HTR-8/SVneo (cell line): ENCODE measurements around the gene CYP4F22.
"Not testable (repeated sequence)": the region's sequence is repeated elsewhere in the genome, so short reads cannot be mapped to it uniquely, and the experiment has no call there.

Source experiments
- DNase-seq: peaks from one replicate; pipeline ENCODE4 v3.0.0; 2011; ENCODE audit warnings: low spot score, mixed read lengths; ENCODE audit not compliant: insufficient read length
- FAIRE-seq: peaks from 2 replicates; lab custom pipeline; 2011; peaks lifted over from hg19 to GRCh38; lab: Jason Lieb, UNC

CYP4F22 gene

DNA sequence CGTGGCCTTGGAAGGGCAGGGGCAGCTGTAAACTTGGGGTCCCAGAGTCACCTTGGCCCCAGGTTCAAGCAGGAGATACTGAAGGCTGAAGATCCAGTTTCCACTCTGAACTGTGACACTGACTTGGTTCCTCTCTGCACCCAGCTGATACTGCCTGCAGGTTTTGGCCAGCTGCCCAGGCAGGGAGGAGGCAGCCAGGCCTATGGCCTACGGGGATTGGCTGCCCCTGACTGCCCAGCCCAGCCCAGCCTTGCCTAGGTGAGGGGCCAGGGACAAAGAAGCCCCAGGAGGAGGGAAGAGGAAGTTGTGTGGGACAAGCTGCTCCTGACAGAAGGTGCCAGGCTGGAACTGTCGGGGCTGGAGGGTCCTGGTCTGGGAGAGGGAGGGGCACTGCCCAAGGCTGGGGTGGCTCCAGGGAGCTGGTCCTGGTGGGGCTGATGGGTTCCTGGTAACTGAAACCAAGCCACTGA, 55.0 kb downstream of the CYP4F22 start:
- FAIRE-seq, result no peak
- DNase-seq, result no peak

DNA sequence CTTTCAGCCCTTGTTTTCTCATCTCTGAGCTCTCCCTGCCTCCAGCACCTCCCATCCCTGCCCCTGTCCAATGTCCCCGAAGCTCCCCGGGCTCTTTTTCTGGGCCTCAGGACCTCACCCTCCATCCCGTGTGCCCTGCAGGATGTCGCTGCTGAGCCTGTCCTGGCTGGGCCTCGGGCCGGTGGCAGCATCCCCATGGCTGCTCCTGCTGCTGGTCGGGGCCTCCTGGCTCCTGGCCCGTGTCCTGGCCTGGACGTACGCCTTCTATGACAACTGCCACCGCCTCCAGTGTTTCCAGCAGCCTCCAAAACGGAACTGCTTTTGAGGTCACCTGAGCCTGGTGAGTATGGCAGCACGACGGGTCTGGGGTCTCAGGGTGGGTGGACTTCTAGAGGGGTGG, 55.6 kb downstream of the CYP4F22 start:
- DNase-seq (no peak), FAIRE-seq (no peak)

DNA sequence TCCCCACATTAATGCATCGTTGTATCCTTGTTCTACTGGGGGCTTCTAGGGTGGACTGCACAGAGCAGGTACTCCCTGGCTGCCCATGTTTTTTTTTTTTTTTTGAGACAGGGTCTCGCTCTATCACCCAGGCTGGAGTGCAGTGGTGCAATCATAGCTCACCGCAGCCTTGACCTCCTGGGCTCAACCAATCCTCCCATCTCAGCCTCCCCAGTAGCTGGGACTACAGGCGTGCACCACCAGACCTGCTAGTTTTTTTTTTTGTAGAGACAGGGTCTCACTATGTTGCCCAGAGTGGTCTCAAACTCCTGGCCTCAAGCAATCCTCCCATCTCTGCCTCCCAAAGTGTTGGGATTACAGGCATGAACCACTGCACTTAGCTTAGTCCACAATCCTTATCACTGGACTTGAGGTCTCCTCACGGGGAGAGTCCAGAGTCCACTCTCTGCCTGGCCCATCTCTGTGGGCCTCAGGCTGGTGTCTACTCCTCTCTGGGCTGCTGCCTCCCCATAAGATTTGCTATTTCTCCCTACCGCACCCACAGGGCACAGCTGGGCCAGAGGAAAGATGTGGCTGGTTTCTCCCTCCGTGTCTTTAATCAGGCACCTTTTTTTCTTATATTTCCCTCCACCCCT, 56.3 kb downstream of the CYP4F22 start:
- FAIRE-seq (no peak), DNase-seq (no peak)

DNA sequence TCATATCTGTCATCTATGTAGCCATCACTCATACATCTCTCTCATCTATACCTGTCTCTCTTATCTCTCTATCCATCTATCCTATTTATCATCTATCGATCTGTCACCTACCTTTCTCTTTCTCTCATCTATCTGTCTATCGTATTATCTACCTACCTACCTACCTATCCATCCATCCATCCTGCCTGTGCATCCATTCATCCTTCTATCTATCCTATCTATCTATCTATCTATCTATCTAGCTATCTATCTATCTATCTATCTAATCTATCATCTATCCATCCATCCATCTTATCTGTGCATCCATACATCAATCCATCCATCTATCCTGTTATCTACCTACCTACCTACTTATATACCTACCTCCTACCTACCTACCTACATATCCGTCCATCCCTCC, 62.1 kb downstream of the CYP4F22 start:
- no peak for FAIRE-seq

DNA sequence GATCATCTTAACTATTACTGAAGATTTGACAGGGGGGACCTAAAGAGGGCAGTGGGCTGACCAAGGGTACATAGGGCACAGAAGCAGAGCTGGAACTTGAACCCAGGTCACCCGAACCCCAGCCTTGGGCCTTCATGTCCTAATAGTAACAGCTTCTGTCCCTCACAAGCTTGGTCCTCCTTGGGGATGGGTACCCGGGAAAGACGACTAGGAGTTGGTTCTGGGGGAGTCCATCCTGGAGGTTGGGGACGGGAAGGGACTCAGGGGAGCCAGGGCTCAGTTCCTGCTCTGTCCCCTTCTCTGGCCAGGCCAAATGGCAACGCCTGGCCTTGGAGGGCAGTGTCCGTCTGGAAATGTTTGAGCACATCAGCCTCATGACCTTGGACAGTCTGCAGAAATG, 67.1 kb downstream of the CYP4F22 start:
- DNase-seq (no peak), FAIRE-seq (no peak)

More for the DNA sequence above, 62.1 kb downstream of the CYP4F22 start:
- no peak for DNase-seq

DNA sequence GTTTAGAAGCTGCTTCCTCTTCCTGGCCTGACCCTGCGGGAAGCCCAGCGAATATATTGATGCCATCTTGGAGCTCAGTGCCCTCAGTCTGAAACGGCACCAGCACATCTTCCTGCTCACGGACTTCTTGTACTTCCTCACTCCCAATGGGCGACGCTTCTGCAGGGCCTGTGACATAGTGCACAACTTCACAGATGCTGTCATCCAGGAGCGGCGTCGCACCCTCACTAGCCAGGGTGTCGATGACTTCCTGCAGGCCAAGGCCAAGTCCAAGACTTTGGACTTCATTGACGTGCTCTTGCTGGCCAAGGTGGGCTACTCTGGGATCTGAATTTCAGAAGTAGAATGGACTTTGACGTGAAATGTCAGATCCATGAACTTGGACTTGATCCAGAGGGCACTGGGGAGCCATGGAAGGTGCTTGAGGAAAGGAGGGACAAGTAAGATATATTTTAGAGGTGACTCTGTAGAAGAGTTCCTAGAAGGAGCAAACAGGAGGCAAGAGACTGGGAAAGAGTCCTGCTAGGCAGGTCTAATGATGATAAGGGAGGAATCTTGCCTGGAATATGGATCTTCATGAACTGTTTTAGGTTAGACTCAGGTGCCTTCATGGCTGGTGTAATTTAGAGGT, 68.3 kb downstream of the CYP4F22 start:
- no peak for DNase-seq
- no peak for FAIRE-seq

DNA sequence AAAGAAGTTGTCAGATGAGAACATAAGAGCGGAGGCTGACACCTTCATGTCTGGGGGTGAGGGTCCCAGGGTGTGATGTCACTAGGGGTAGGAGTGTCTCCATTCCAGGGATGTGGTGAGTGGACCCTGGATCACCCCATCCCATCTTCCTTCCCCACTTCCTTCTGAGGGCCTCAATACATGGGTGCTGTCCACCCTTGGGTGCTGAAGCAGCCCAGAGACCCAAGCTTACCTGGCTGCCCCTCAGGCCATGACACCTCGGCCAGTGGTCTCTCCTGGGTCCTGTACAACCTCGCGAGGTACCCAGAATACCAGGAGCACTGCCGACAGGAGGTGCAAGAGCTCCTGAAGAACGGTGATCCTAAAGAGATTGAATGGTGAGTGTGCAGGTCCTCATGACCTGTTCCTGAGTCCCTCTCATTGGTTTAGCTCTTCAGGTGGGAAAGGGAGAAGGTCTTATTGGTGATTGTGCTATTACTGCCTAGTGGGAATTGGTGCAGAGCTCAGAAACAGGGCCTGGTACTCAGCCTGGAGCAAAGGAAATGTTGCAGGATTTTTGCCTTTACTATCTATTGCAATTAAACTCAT, 69.0 kb downstream of the CYP4F22 start:
- DNase-seq (no peak), FAIRE-seq (no peak)

DNA sequence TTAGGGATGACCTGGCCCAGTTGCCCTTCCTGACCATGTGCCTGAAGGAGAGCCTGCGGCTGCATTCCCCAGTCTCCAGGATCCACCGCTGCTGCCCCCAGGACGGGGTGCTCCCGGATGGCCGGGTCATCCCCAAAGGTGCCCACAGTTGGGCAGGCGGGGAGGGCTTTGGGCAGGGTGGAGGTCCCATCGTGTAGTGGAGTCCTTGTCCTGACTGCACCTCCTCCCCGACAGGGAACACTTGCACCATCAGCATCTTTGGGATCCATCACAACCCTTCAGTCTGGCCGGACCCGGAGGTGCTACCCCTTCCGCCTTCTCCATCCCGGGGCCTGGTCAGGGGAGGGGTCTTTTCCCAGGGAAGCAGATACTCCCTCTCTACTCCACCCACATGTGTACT, 75.0 kb downstream of the CYP4F22 start:
- no peak for FAIRE-seq
- DNase-seq, result no peak

DNA sequence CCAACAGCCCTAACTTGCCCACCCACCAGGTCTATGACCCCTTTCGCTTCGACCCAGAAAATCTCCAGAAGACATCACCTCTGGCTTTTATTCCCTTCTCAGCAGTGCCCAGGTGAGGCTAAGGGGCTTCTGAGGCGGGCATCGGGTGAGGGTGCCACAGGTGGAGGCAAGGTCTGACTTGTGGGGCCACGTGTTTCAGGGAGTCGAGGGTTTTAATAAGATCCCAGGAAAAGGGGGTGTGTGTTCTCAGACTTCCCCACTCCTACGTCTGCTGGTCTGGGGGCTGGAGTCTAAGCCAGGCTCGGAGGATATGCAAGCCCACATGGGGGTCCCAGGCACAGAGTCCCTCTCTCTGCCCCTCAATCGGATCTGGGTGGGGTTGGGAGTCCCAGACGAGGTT, 75.8 kb downstream of the CYP4F22 start:
- FAIRE-seq, result no peak

DNA sequence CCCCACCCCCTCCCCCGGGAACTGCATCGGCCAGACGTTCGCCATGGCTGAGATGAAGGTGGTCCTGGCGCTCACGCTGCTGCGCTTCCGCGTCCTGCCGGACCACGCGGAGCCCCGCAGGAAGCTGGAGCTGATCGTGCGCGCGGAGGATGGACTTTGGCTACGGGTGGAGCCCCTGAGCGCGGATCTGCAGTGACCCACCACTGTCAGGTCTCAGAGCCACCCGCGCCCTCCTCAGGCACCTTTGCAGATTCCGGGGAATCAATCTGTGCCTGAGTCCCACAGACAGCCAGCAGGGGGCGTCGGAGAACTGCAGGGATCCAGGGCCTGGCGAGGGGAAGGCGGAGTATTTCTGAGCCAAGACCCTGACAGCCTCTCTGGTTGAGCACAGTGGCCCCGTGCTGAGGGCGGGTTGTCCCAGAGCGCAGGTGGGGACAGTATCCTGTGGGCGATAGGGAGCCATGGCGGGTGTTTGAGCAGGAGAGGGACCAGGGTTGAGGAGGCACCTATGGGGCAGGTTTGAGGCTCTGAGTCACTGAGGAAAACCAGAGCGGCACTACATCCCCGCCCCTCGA, 76.3 kb downstream of the CYP4F22 start:
- DNase-seq (peak; percentile 83), FAIRE-seq (no peak)

More for the DNA sequence above, 75.8 kb downstream of the CYP4F22 start:
- DNase-seq, result no peak

DNA sequence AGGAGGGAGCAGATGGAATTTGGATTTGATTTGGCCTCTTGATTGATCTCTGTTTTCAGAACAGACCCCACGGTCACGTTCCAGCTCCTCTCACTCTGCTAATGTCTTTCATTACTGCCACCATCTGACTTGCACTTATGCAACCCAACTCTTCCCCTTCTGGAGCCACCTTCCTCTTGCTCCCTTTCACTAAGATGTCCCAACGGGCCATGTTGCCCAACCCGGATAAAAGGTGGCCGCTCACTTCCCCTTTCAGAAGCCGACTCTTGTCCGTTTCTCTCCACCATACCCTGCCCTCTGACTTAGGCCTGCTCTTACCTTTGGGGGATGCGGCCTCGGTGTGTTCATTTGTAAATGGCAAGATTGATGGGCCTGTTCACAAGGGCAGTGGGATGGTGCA, 79.3 kb downstream of the CYP4F22 start:
- FAIRE-seq (no peak), DNase-seq (no peak)

DNA sequence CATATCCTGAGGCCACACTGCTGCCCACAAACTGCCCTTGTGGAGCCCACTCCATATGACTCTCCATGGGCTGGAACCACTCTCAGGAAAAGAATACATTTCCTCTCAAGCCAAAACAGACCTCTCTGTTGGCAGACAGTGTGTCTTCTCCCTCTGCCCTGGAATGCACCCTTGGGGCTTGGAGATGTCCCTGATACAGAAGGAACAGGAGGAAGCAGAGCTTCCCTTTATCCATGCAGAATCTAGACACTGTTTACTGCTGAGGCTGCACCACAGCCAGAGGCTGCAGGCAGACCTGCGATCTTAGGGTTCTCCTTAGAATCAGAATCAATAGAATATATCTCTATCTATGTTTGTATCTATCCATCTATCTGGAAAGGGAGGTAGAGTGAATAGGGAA, 79.9 kb downstream of the CYP4F22 start:
- FAIRE-seq (no peak), DNase-seq (no peak)

DNA sequence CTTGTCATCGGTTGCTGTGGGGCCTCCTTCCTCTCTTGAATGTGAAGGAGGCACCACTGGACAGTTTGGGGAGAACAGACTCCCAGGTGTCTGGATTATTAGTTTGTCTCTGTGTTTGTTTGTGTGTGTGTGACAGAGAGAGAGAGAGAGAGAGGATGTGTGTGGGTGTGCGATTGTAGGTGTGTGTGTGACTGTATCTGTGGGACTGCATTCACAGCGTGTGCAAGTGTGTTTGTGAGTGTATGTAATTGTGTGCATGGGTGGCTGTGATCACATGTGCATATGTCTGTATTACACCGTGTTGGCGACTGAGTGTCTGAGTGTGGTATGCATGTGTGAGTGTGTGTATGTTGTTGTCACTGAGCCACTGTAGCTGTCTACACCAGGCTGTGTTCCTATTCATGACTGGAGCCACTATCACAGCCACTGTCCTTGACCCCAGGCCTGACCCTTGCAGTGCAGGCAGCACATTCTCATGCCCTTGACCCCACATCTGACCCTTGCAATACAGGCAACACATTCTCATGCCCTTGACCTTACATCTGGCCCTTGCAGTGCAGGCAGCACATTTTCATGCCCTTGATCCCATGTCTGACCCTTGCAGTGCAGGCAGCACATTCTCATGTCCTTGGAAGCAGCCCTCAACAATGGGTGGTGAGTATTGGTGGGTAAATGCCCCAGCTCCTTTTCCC, 81.6 kb downstream of the CYP4F22 start:
- no peak for FAIRE-seq
- no peak for DNase-seq

DNA sequence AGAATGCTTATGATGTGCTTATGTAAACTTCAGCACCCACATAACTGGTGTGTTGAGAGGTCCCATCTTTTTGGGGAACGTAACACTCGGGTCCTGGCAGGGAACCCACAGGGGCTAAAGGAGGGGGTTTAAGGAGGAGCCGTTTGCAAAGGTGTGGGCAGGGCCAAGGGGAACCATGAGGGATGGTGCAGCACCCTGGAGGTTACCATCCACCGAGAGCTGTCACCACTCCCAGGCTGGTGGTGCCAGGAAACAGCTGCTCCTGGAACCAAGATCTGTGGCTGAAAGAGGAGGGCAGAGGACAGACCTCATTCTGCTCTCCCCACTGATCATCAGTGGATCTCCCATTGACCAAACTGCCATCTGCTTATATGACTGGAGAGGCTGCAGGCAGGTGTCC, 83.5 kb downstream of the CYP4F22 start:
- no peak for FAIRE-seq
- DNase-seq, result no peak

DNA sequence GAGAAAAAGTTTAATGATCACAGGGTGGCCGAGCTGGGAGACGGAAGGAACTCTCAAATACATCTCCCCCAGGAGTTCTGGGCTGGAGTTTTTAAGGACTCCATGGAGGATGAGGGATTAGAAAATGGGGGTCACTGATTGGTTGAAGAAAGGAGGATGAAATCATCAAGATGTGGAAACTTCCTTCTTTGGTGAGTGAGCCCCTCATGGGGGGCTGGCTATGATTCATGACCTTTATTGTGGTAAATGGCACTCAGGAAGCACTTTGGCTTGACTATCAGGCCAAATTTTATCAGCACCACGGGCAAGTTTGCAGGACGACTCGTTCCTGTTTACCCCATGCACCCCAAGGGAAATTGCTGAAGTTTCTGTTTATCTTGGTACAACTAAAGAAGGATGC, 84.2 kb downstream of the CYP4F22 start:
- FAIRE-seq, DNase-seq: not testable (repeated sequence)

DNA sequence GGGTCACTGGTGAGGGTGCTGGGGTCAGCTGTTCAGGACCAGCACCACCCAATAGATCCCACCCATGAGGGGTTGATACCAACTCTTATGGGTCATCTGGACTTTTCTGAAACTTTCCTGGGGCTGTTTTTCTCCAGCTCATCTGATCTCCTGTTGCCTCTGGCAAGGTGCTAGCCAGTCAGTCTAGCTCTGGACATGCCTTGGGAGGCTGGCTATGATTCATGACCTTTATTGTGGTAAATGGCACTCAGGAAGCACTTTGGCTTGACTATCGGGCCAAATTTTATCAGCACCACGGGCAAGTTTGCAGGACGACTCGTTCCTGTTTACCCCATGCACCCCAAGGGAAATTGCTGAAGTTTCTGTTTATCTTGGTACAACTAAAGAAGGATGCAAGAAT, 85.4 kb downstream of the CYP4F22 start:
- not testable (repeated sequence) for FAIRE-seq, DNase-seq

DNA sequence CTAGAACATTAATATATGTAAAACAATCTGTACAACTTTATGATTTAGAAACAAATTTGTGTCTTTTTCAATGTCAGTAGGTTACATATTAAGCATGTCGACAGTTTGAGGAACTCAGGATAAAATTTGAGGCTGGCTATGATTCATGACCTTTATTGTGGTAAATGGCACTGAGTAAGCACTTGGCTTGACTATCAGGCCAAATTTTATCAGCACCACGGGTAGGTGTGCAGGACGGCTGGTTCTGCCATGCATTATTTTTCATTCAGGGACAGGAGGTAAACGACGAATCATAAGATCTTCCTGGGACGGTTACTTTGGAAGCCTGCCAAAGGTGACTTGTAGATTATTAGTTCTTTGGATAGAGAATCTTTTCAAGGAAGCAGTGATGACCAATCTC, 86.7 kb downstream of the CYP4F22 start:
- DNase-seq (no peak), FAIRE-seq (no peak)
